Spleen (tissue), 11 donors: Measurements from ENCODE around the gene CALHM3. TPM values are rescaled to one million over a fixed set of nuclear protein-coding genes. Genes with fewer than 3 reads are reported as not detected.
"Not testable (repeated sequence)": the region's sequence is repeated elsewhere in the genome, so short reads cannot be mapped to it uniquely, and the experiment has no call there.

ENCODE experiments used
- DNase-seq: peaks from one replicate; pipeline ENCODE4 v3.0.0-alpha.2; 2020
- H3K27ac ChIP-seq, 8 donors: fragments of 200-600 bp; sonication (generic) in 7 of 8; 1 replicate in 4 of 8; 2 replicates in 4 of 8; pipeline versions ENCODE4 v1.5.0 to v1.8.0; 2016 to 2021; ENCODE audit warnings: inconsistent platforms in 4 of 8, mild to moderate bottlenecking in 4 of 8, moderate library complexity in 1 of 8
- H3K27me3 ChIP-seq, 7 donors: fragments of 200-600 bp; sonication (generic) in 6 of 7; replicated peaks in 1 of 7; 1 replicate in 4 of 7; 2 replicates in 3 of 7; pipeline versions ENCODE4 v1.5.0 to v1.8.0; 2016 to 2021; ENCODE audit warnings: inconsistent platforms in 3 of 7, mild to moderate bottlenecking in 1 of 7
- H3K36me3 ChIP-seq, 6 donors: fragments of 200-600 bp; sonication (generic) in 5 of 6; 1 replicate in 4 of 6; 2 replicates in 2 of 6; pipeline versions ENCODE4 v1.5.0 to v1.8.0; 2016 to 2021; ENCODE audit warnings: inconsistent platforms in 2 of 6
- H3K4me1 ChIP-seq, 6 donors: fragments of 200-600 bp; sonication (generic) in 5 of 6; 1 replicate in 3 of 6; 2 replicates in 3 of 6; pipeline versions ENCODE4 v1.5.0 to v1.8.0; 2016 to 2021; ENCODE audit warnings: inconsistent platforms in 3 of 6
- H3K4me3 ChIP-seq, 8 donors: fragments of 200-600 bp; sonication (generic) in 7 of 8; 1 replicate in 4 of 8; 2 replicates in 4 of 8; pipeline versions ENCODE4 v1.5.0 to v1.8.0; 2016 to 2021; ENCODE audit warnings: inconsistent platforms in 4 of 8, mild to moderate bottlenecking in 4 of 8, moderate library complexity in 2 of 8
- H3K9me3 ChIP-seq, 8 donors: fragments of 200-600 bp; sonication (generic) in 7 of 8; 1 replicate in 4 of 8; 2 replicates in 4 of 8; pipeline versions ENCODE4 v1.5.0 to v1.8.0; 2016 to 2021; ENCODE audit warnings: inconsistent platforms in 4 of 8
- CTCF ChIP-seq, 11 experiments: fragments of 200-600 bp in 7 of 11; fragments of 450-650 bp in 4 of 11; sonication (generic) in 4 of 11; IDR thresholded peaks in 8 of 11; conservative IDR thresholded peaks in 3 of 11; 1 replicate in 7 of 11; 2 replicates in 4 of 11; pipeline versions ENCODE4 v1.4.0 to v1.8.0; 2016 to 2021; ENCODE audit warnings: antibody characterized with exemption in 11 of 11, inconsistent platforms in 4 of 11, mild to moderate bottlenecking in 1 of 11
- POLR2A ChIP-seq, 3 donors: fragments of 450-650 bp; IDR thresholded peaks; one replicate each; pipeline ENCODE4 v1.5.1; 2017; ENCODE audit warnings: antibody characterized with exemption in 3 of 3, mild to moderate bottlenecking in 1 of 3
- POLR2AphosphoS5 ChIP-seq, 3 donors: sonication (generic); formaldehyde crosslinking; IDR thresholded peaks; one replicate each; pipeline ENCODE4 v1.5.1; 2017; ENCODE audit warnings: antibody characterized with exemption in 3 of 3
- WGBS, 5 donors: extraction: QIAGEN DNeasy Blood & Tissue Kit in 3 of 5; methylation state at CpG; one replicate each; pipeline versions ENCODE4 v1.1.5 to v1.1.7; 2013 to 2018; 5-methylcytosine and 5-hydroxymethylcytosine counted together
- intact Hi-C: fragments of 100-400 bp; cut with DNase I; formaldehyde crosslinking; loops from one replicate; pipeline ENCODE4 v1.15.0; 2023; ENCODE audit warnings: low total_unique reads
- polyA plus RNA-seq, 3 donors: library from polyadenylated mRNA; stranded (reverse); fragments of 200-250 nt; gene quantifications; one replicate each; pipeline ENCODE4 v1.2.1, GENCODE V29; 2013
- total RNA-seq, 7 donors: library from RNA; depleted of rRNA in 3 of 7; stranded (reverse); fragments of >200 nt in 3 of 7; fragmentation: NEBNext Ultra II Directional in 4 of 7; extraction: Animal tissue kit (Norgen Biotek cat#: 25700) in 4 of 7; gene quantifications; one replicate each; pipeline versions ENCODE4 v1.1.0 to v1.2.1, GENCODE V29; 2016 to 2021
- donor health status: healthy with polysubstance abuse.
- donor health status: DM: no; HTN: no; CAD: no; lungs with moderate emphysema.
- donor health status: DM: no; HTN: no; CAD: no.
- donor health status: Bipolar disorder and iron deficiency.
- donor health status: healthy.
- donor health status: DM: no; HTN: no; CAD: no.
- donor health status: DM: yes; HTN: yes; CAD: no.

CALHM3 gene
- total and polyA plus RNA-seq, 10 donors, result 0.03 TPM; not detected in 9

DNA sequence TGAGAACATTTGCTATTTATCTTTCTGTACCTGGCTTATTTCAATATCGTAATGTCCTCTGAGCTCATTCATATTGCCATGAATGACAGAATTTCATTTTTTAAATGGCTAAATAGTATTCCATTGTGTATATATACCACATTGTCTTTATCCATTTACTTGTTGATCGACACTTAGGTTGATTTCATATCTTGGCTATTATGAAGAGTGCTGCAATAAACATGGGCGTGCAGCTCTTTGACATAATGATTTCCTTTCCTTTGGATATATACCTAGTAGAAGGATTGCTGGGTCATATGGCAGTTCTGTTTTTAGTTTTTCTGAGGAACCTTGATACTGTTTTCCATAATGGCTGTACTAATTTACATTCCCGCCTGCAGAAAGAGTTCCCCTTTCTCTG lies 44.6 kb upstream of the CALHM3 start:
- TF ChIP-seq POLR2A (IDR thresholded peaks at IDR 0.05) (no peak), CTCF (IDR thresholded peaks at IDR 0.05 in 8 of 11, conservative IDR thresholded peaks at IDR 0.05 in 3 of 11) (no peak), POLR2AphosphoS5 (IDR thresholded peaks at IDR 0.05) (no peak)
- Histone ChIP-seq H3K9me3 (peaks cover 0 to 10% (median 0%) of the 10 kb centered on the region in 8 donors), H3K36me3 (no peaks in the 10 kb centered on the region), H3K4me1 (no peaks in the 10 kb centered on the region), H3K27me3 (peaks cover 0 to 20% (median 0%) of the 10 kb centered on the region in 7 donors), H3K27ac (no peak overlapping the region), H3K4me3 (no peak overlapping the region)
- intact Hi-C loops, result no loop called here
- 85 to 93% (median 91%) methylated on average over 4 of the region's 4 CpGs for WGBS, 5 donors
- no peak for DNase-seq

DNA sequence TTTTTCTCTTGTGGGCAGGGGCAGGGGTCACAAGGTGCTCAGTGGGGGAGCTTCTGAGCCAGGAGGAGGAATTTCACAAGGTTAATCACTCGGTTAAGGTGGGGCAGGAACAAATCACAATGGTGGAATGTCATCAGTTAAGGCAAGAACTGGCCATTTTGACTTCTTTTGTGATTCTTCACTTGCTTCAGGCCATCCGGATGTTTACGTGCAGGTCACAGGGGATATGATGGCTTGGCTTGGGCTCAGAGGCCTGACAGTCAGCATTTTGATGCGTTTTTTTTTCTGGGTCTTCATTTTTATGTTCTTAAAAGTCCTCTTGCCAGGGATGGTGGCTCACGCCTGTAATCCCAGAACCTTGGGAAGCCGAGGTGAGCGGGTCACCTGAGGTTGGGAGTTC lies 43.0 kb upstream of the CALHM3 start:
- H3K4me1 ChIP-seq, H3K27ac ChIP-seq, H3K36me3 ChIP-seq, DNase-seq, H3K27me3 ChIP-seq, H3K9me3 ChIP-seq, intact Hi-C loops, H3K4me3 ChIP-seq: not testable (repeated sequence)
- WGBS, 5 donors, result 88 to 94% (median 91%) methylated on average over 7 of the region's 7 CpGs

GRCh38 chr10:103519798-103520197 lies 40.8 kb upstream of the CALHM3 start:
- Histone ChIP-seq H3K9me3 (no peaks in the 10 kb centered on the region), H3K4me1 (peaks cover 3 to 10% (median 8%) of the 10 kb centered on the region in 6 donors), H3K4me3 (no peak overlapping the region), H3K27ac (no peak overlapping the region), H3K36me3 (no peaks in the 10 kb centered on the region), H3K27me3 (no peaks in the 10 kb centered on the region)
- TF ChIP-seq CTCF (IDR thresholded peaks at IDR 0.05 in 8 of 11, conservative IDR thresholded peaks at IDR 0.05 in 3 of 11) (no peak), POLR2AphosphoS5 (IDR thresholded peaks at IDR 0.05) (no peak), POLR2A (IDR thresholded peaks at IDR 0.05) (no peak)
- DNase-seq, result no peak
- intact Hi-C loops, result no loop called here
- WGBS, 5 donors, result 65 to 83% (median 69%) methylated on average over 4 of the region's 4 CpGs

- H3K27me3 ChIP-seq, result no peaks in the 10 kb centered on the region
- WGBS, 5 donors, result 91 to 100% (median 95%) methylated on average over 5 of the region's 5 CpGs
- no peak overlapping the region for H3K4me3 ChIP-seq
- peak; percentile 19 for DNase-seq
- H3K4me1 ChIP-seq, result peaks cover 3 to 14% (median 8%) of the 10 kb centered on the region in 6 donors
- TF ChIP-seq POLR2A (IDR thresholded peaks at IDR 0.05) (no peak), POLR2AphosphoS5 (IDR thresholded peaks at IDR 0.05) (no peak), CTCF (IDR thresholded peaks at IDR 0.05 in 8 of 11, conservative IDR thresholded peaks at IDR 0.05 in 3 of 11) (no peak)
- no peak overlapping the region for H3K27ac ChIP-seq
- intact Hi-C loops, result no loop called here
- H3K9me3 ChIP-seq, result no peaks in the 10 kb centered on the region
- no peaks in the 10 kb centered on the region for H3K36me3 ChIP-seq
Observed at GRCh38 chr10:103517234-103518085, 38.4 kb upstream of the CALHM3 start.
